Fibroblast of mammary gland (primary cell): Measurements from ENCODE around the gene UVRAG.
A peak's percentile ranks its signal among the peaks of the same experiment; 100 is the strongest.

Experiments
- DNase-seq: peaks from one replicate; pipeline ENCODE4 v3.0.0-alpha.2; 2010; ENCODE audit warnings: low read depth
- H3K4me3 ChIP-seq: 2 replicates; pipeline ENCODE4 v1.5.1; 2011; ENCODE audit warnings: low read depth, mild to moderate bottlenecking, low read length, moderate library complexity; ENCODE audit not compliant: control insufficient read depth
- CTCF ChIP-seq: conservative IDR thresholded peaks from 2 replicates; pipeline ENCODE4 v1.5.1; 2011; ENCODE audit warnings: low read depth, low read length, inconsistent platforms; ENCODE audit not compliant: control insufficient read depth, insufficient read depth

UVRAG gene

GRCh38 chr11:76041208-76041607, 226.2 kb downstream of the UVRAG start:
- H3K4me3 ChIP-seq = no peak overlapping the region
- TF ChIP-seq CTCF = no peak
- no peak for DNase-seq

- H3K4me3 ChIP-seq = no peak overlapping the region
- TF ChIP-seq CTCF = no peak
- DNase-seq = no peak
Observed at GRCh38 chr11:76044750-76045320, 229.8 kb downstream of the UVRAG start.

GRCh38 chr11:76047231-76047630, 232.2 kb downstream of the UVRAG start:
- TF ChIP-seq CTCF = no peak
- DNase-seq = peak; percentile 15
- no peak overlapping the region for H3K4me3 ChIP-seq

- DNase-seq = no peak
- TF ChIP-seq CTCF = no peak
- no peak overlapping the region for H3K4me3 ChIP-seq
Observed at GRCh38 chr11:76047766-76048165, 232.8 kb downstream of the UVRAG start.

- H3K4me3 ChIP-seq = no peak overlapping the region
- DNase-seq = peak; percentile 22
- TF ChIP-seq CTCF = no peak
Observed at GRCh38 chr11:76048763-76049162, 233.8 kb downstream of the UVRAG start.

GRCh38 chr11:76049511-76049910, 234.5 kb downstream of the UVRAG start:
- no peak for DNase-seq
- no peak overlapping the region for H3K4me3 ChIP-seq
- TF ChIP-seq CTCF = no peak

- no peak for DNase-seq
- no peak for TF ChIP-seq CTCF
- H3K4me3 ChIP-seq = no peak overlapping the region
Observed at GRCh38 chr11:76051937-76052336, 236.9 kb downstream of the UVRAG start.
